MG63 (cell line): ENCODE measurements around the gene STAT3. TPM values are rescaled to one million over a fixed set of nuclear protein-coding genes. Genes with fewer than 3 reads are reported as not detected.
"Not testable (repeated sequence)": the region's sequence is repeated elsewhere in the genome, so short reads cannot be mapped to it uniquely, and the experiment has no call there.

ENCODE experiments used
- DNase-seq: peaks from one replicate; pipeline ENCODE4 v3.0.0-alpha.2; 2020
- H3K27me3 ChIP-seq: fragments of 250-450 bp; sonication (Bioruptor Pico); 2 replicates; pipeline ENCODE4 v1.5.1; 2020; ENCODE audit warnings: mild to moderate bottlenecking, moderate library complexity
- H3K36me3 ChIP-seq: fragments of 250-450 bp; sonication (Bioruptor Pico); 2 replicates; pipeline ENCODE4 v1.5.1; 2020; ENCODE audit warnings: mild to moderate bottlenecking, moderate library complexity
- H3K4me3 ChIP-seq: fragments of 250-450 bp; sonication (Bioruptor Pico); 2 replicates; pipeline ENCODE4 v1.5.1; 2020; ENCODE audit warnings: mild to moderate bottlenecking, moderate library complexity
- H3K9me3 ChIP-seq: fragments of 250-450 bp; sonication (Bioruptor Pico); 2 replicates; pipeline ENCODE4 v1.5.1; 2020; ENCODE audit warnings: mild to moderate bottlenecking, moderate library complexity
- total RNA-seq: library from RNA; depleted of rRNA; stranded (reverse); fragments of >200 nt; shearing (Covaris generic); gene quantifications from 2 replicates; pipeline ENCODE4 v1.2.3, GENCODE V29; 2014; ENCODE audit warnings: low replicate concordance; rRNA removed

STAT3 gene
- 59.9 and 66.2 TPM in 2 replicates for total RNA-seq

DNA sequence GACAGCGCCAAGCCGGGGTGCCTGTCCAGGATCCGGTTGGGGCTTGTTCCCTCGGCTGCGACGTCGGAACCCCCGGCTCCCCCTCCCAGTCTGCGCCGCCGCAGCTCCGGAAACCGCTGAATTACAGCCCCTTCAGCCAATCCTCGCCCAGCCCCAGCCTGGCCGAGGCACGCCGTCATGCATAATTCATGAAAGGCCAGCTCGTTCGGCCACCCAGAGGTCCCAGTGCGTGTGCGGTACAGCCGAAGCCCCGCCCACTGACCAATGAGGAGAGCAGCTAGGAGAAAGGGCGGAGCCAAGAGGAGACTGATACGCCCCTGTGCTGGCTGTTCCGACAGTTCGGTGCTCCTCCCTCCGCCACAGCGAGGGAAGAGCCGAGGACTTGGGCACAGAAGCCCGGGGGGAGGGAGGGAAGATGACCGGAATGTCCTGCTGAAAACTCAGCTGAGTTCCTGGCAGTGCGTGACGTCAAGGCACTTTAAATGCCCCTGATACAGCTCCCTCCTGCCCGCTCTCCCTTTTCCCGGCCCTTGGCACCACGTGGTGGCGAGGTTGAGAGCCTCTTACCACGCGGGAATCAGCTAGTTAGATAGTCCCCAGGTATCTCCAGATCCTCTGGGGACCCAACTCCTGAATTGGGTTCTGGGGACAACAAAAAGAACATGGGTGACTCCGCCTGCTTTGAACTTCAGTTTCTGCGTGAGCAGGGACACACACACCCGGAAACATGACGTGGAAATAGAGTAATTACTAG lies at the start of gene STAT3:
STAT3 (minus strand) TSS at position 62 of the 754 bp plus-strand sequence. CDS start 39,926 bp downstream, outside the sequence.
- no peaks in the 10 kb centered on the region for H3K9me3 ChIP-seq
- peak; percentile 100 for DNase-seq
- peak within 1 kb of the TSS; percentile 89 for H3K4me3 ChIP-seq
- H3K36me3 ChIP-seq: peaks cover 21% of the 10 kb centered on the region
- H3K27me3 ChIP-seq: no peaks in the 10 kb centered on the region

DNA sequence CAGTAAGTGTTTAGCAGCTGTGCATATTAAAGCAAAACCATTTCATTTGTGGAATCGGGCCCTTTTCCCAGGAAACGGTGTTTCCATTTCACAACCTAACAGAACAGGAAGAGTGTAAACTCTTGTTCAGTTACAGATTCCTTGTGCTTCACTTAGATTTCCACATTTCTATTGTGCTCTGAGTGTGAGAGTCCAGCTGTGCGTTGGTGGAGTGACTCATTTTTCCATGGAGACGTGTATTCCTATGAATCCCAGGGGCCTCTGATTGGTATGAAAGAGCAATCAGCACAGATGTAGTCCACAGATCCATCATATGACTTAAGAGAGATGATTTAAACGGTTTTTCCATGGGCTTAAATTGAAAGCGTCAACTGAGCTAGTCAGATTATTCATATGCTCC lies 48.1 kb upstream of the STAT3 start:
- Histone ChIP-seq H3K36me3 (no peaks in the 10 kb centered on the region), H3K4me3 (no peak overlapping the region), H3K9me3 (no peaks in the 10 kb centered on the region), H3K27me3 (no peaks in the 10 kb centered on the region)
- peak; percentile 77 for DNase-seq

DNA sequence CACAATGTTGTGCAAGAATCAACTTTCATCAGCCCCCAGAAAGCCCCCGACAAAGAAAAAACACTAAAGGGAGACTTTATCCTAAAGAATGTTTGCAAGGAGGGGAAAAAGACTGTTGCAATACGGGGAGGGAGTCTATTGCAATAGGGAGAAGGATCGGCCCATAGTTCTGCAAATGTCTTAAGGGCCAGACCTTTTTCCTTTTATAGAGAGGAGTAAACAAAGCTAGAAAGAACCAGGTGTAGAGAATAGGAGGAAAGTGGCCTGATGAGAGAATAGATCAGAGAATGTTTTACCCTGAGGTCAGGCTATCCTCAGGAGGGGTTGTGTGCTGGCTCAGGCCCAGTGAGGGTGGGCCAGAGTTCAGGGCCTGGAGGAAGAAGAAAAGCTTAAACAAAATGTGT lies 43.5 kb upstream of the STAT3 start:
- H3K27me3 ChIP-seq: no peaks in the 10 kb centered on the region
- H3K9me3 ChIP-seq: no peaks in the 10 kb centered on the region
- DNase-seq: no peak
- H3K4me3 ChIP-seq: no peak overlapping the region
- H3K36me3 ChIP-seq: peaks cover 2% of the 10 kb centered on the region; the same call in 1 of the 2 replicates

DNA sequence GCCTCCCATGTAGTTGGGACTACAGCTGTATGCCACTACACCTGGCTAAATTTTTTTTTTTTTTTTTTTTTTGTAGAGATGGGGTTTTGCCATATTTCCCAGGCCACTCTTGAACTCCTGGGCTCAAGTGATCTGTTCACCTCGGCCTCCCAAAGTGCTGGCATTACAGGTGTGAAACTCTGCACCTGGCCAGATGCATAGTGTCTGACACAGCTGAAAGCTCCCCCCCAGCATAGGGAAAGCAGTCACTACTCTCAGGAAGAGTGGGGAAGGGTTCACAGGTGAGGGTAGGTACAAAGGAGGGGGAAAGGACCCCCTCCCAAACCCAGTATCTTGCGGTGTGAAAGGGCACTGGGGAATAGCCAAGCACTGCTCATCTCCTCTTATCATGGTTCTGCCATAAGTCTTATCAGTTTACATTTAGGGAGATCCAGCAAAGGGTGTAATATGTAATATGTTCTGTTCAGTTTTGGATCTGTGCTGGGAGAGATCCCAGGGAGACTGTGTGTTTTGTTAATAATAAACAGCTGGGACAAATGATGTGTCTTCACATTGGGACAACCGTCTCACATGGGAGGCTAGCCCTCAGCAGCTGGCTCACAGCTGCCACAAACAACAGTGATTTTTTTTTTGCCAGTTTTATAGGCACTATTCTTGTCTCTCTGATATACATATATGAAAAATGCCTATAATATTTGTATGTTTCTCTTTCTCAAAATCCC lies 41.6 kb upstream of the STAT3 start:
- DNase-seq: no peak
- Histone ChIP-seq H3K4me3 (no peak overlapping the region), H3K36me3 (peaks cover 2% of the 10 kb centered on the region; the same call in 1 of the 2 replicates), H3K27me3 (no peaks in the 10 kb centered on the region), H3K9me3 (no peaks in the 10 kb centered on the region)

DNA sequence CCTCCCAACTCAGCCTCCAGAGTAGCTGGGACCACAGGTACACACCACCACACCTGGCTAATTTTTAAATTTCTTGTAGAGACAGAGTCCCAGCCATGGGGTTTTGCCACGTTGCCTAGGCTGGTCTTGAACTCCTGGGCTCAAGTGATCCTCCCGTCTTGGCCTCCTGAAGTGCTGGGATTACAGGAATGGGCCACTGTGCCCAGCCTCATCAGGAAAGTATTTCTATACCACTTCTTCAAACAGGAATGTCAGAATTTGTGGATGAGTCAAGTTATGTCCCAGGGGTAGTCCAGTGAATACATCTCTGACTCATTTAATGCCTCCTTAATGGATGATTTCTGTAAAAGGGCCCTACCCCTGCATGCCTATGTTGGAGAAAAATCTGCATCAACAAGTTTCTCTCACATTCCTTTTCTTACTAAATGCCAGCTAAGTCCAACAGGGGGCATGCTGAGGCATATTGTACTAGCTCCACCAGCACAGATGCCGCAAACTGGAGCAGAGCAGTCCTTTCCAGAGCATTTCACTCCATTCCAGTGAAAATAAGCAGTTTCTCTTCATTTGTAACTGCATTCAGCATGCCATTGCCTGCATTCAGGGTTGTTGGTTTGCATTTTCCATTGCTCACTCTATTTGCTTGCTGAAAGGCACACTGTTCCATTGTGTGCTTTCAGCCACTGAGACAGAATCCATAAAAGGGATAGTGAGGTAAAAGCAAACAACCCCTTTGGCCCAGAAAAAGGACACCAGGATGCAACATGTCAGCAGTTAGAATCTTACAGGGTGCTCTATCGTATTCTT lies 40.1 kb upstream of the STAT3 start:
- H3K9me3 ChIP-seq: no peaks in the 10 kb centered on the region
- H3K36me3 ChIP-seq: peaks cover 2% of the 10 kb centered on the region; the same call in 1 of the 2 replicates
- H3K27me3 ChIP-seq: no peaks in the 10 kb centered on the region
- peak; percentile 83 for DNase-seq
- H3K4me3 ChIP-seq: no peak overlapping the region

DNA sequence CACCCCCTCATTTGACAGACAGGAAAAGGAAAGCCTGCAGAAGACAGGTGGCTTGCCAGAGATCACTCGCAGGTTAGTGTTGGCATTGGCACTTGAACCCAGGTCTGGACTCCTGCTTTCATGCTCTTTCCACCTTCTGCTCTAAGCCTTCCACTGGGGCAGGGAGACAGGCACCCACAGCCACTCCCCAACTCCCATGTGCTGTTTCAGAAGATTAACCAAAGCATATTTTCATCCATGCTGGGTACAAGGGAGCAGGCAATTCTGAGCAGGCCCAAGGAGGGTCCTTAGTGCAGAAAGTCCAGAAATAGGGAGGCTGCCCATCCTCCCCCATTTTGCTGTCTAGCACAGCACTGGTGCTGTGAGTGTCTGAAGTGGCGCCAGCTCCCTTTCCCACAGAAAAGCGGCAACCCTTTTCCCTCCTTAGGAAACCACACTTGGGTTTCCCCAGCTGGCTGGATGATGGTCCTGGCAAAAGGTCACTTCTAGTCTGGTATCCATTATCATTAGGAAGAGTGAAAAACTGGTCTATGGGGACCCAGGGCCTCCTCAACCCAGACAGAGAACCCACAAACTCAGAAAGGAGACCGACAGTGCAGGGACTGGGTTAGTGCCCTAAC lies 36.9 kb upstream of the STAT3 start:
- Histone ChIP-seq H3K27me3 (no peaks in the 10 kb centered on the region), H3K36me3 (peaks cover 27% of the 10 kb centered on the region), H3K4me3 (no peak overlapping the region), H3K9me3 (no peaks in the 10 kb centered on the region)
- DNase-seq: peak; percentile 51

DNA sequence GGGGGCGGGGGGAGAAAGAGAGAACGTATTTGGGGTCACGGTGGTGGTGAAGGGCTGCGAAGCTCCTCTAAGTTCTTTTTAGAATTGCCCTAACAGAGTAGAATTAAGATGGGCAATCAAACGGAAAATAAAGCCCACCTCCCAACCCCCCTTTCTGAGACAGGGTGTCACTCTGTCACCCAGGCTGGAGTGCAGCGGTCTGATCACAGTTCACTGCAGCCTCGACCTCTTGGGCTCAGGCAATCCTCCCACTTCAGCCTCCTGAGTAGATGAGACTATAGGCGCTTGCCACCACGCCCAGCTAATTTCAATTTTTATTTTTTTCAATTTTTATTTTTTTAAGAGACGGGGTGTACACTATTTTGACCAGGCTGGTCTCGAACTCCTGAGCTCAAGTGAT lies 35.5 kb upstream of the STAT3 start:
- Histone ChIP-seq H3K4me3 (peak overlapping the region; percentile 100), H3K36me3 (peaks cover 41% of the 10 kb centered on the region), H3K9me3 (no peaks in the 10 kb centered on the region), H3K27me3 (no peaks in the 10 kb centered on the region)
- DNase-seq: no peak

DNA sequence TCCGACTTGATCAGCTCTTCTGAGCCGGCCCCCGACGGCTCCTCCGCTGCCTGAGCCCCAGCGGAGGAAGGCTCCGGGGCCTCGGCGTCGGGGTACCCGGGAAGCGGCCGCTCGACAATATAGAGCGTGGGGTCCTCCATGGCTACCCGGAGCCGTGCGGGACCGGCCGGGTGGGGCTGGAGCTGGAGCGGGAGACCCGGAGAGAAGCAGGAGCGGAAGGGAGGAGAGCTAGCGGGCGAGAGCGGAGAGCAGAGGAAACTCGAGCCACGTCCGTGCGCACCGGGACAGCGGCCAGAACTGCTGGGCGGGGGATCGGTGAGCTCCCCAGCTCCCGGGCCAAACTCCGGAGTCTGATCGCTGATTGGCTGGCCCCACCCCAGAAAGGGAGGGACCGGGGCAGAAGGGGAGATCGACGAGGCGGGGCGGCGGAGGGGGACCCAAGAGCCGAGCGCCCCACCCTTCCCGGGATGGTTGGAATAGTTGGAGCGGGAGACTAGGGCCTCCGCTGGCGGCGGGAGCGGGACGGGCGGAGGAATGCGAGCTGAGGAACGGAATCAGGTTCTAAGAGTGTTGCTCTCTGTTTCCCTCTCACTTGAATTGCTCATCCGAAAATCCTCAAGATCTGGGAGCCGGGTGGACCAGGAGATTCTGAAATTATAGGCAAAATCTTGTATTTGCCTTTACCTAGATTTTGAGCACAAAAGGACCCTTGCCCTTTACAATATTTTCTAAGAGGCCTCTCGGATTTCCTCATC lies 34.9 kb upstream of the STAT3 start, which contains the start of gene CAVIN1:
CAVIN1 (minus strand) TSS at position 299 of the 755 bp plus-strand sequence; CDS start at position 140, 159 bp downstream.
- Histone ChIP-seq H3K9me3 (no peaks in the 10 kb centered on the region), H3K27me3 (no peaks in the 10 kb centered on the region), H3K36me3 (peaks cover 45% of the 10 kb centered on the region), H3K4me3 (peak within 1 kb of the TSS; percentile 100)
- peak; percentile 100 for DNase-seq

DNA sequence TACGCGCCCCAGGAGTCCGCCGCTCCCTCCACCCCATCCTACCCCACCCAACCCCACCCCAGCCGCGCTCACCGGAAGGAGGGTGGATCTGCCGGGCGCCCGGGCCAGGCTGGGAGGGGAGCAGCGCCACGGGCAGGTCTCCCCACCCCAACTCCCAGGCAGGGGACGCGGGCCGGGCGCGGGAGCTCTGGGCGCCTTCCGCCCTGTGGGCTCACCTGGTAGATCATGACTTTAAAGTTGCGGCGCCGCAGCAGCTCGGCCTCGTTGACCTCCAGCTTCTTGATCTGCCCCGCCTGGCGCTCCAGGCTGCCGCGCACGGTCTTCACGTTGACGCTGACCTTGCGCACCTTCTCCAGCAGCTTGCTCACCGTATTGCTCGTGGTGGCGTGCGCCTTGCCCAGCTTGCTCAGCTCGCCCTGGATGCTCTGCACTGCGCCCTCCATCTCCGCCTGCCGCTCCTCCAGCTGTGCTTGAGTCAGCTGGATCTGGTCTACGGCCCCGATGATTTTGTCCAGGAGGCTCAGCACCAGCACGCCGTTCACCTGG lies 34.2 kb upstream of the STAT3 start:
- no peaks in the 10 kb centered on the region for H3K9me3 ChIP-seq
- H3K27me3 ChIP-seq: no peaks in the 10 kb centered on the region
- peak; percentile 47 for DNase-seq
- H3K4me3 ChIP-seq: peak overlapping the region; percentile 100
- peaks cover 51% of the 10 kb centered on the region for H3K36me3 ChIP-seq

DNA sequence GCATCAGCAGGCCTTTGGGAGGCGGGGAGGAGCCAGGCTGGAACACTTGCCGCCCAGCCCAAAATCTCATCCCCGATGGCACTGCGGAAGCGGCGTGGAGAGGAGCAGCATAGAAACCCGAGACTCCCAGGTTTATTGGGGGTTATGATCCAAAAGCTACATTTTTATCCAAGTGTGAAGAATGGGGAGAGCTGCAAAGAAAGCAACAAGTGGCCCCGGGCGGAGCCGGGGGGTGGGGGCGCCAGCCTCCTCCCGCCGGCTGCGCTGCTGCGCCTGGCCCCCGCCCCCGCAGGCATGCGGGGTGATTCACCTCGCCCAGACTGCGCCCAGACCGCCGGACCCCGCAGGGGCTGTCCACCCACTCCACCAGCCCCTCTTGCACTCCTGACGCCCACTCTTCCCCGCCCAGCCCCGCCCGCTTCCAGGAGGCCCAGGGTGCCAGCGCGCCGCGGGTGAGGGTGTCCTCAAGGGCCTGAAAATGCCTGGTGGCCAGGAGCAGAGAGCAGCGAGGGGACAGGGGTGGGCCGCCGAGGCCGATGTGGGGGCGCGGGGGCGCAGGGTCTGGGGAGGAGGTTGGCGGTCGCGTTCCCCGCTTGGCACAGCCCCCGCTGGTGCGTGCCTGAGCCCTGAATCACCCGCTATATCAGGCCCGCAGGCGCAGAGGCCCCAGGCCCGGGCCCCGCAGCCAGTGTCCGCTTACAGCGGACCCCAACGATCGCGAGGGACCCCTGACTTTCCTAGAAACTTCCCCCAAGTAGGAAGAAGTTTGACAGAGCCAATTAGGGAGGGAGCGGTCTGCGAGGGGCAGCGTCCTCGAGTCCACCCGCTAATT lies 33.5 kb upstream of the STAT3 start:
- peak; percentile 97 for DNase-seq
- H3K36me3 ChIP-seq: peaks cover 59% of the 10 kb centered on the region
- no peaks in the 10 kb centered on the region for H3K9me3 ChIP-seq
- peak overlapping the region; percentile 100 for H3K4me3 ChIP-seq
- no peaks in the 10 kb centered on the region for H3K27me3 ChIP-seq

DNA sequence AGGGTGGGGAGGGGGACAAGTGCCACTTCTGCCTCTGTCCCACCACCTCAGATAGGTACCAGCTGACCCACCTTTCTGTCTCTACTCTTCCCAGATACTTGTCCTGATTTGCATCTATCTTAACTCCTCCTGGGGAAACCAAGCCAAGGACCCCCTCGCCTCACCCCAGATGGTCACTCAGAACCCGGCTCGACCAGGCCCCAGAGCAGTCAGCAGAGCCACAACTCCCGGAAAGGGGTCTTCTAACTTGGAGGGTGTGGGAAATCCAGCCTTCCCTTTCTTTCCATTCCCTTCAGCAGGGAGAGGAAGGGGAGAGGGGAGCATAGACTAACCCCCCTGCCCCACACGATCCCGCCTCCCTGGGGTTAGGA lies 32.9 kb upstream of the STAT3 start:
- H3K4me3 ChIP-seq: peak overlapping the region; percentile 100
- H3K36me3 ChIP-seq: peaks cover 63% of the 10 kb centered on the region
- no peaks in the 10 kb centered on the region for H3K9me3 ChIP-seq
- no peaks in the 10 kb centered on the region for H3K27me3 ChIP-seq
- DNase-seq: no peak

DNA sequence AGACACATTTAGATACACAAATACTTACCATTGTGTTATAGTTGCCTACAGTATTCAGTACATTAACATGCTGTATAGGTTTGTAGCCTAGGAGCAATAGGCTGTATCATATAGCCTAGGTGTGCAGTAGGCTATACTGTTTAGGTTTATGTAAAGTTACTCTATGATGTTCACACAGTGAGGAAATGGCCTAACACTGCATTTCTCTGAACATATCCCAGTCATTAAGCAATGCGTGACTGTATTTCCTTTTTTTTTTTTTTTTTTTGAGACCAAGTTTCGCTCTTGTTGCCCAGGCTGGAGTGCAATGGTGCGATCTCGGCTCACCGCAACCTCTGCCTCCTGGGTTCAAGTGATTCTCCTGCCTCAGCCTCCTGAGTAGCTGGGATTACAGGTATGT lies 29.7 kb upstream of the STAT3 start:
- not testable (repeated sequence) for H3K4me3 ChIP-seq, H3K27me3 ChIP-seq, H3K9me3 ChIP-seq, DNase-seq
- H3K36me3 ChIP-seq: peaks cover 86% of the 10 kb centered on the region

DNA sequence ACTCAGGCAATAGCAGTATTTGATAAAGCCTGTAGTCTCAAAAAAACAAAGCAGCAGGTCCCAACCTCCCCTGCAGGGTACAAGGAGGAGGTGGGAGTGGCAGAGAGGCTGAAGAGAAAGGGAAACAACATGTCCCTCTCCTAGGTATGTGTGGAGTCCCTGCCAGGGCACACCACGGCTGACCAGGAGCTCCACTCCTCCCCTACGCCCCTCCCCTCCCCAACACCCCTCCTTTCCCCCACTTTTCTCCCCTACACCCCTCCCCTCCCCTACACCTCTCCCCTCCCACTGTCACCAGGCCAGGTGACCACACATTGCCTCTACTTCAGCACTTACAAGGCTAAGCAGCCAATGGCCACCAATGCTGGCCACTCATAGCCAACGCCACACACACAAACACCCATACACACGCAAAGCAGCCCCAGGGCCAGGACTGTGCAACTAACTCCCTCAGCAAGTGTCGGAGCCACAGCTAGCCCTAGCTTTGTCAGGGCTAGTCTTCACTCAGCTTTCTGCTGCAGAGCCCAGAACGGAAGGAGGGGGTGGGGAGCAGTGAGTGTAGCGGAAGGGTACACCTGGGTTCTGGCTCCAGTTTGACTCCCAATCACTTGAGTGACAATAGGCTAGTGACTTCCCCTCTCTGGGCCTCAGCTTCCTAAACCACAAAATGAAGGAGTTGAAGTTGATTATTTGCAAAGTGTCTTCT lies 26.6 kb upstream of the STAT3 start:
- Histone ChIP-seq H3K9me3 (no peaks in the 10 kb centered on the region), H3K27me3 (no peaks in the 10 kb centered on the region), H3K4me3 (no peak overlapping the region), H3K36me3 (peaks cover 70% of the 10 kb centered on the region)
- DNase-seq: no peak

DNA sequence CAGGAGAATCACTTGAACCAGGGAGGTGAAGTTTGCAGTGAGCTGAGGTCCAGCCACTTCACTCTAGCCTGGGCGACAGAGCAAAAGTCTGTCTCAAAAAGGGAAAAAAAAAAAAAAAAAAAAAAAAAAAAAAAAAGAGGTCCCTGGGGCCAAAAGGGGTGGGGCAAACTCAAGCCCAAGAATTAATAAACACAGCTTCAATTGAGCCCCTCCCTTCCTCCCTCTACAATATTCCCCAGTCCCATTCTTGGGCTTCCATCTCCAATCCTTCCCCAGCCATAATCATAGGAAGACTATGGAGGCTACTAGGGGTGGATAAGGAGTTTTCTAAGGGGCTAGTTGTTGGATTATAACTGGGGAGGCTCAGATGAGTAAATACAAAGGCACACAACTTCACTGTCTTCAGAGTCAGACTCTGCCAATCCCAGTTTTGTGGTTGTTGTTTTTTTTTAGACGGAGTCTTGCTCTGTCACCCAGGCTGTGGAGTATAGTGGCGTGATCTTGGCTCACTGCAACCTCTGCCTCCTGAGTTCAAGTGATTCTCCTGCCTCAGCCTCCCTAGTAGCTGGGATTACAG lies 25.3 kb upstream of the STAT3 start:
- Histone ChIP-seq H3K9me3 (no peaks in the 10 kb centered on the region), H3K36me3 (peaks cover 64% of the 10 kb centered on the region), H3K4me3 (no peak overlapping the region), H3K27me3 (no peaks in the 10 kb centered on the region)
- DNase-seq: no peak
